Measurements from ENCODE around the gene SEMA3C.
"Not testable (repeated sequence)": the region's sequence is repeated elsewhere in the genome, so short reads cannot be mapped to it uniquely, and the experiment has no call there.

Gene SEMA3C

GRCh38 chr7:80918909-80919721 is at the start of gene SEMA3C:
TSS of gene SEMA3C (minus strand) at chr7:80919051. CDS start at chr7:80916781, 2,270 bp downstream.
- DNase-seq = no peak

- DNase-seq = no peak
Measured at GRCh38 chr7:80968606-80969005, 49.8 kb upstream of the SEMA3C start.

- DNase-seq = no peak
Measured at GRCh38 chr7:80967917-80968297, 49.1 kb upstream of the SEMA3C start.

- no peak for DNase-seq
Measured at GRCh38 chr7:80967071-80967916, 48.4 kb upstream of the SEMA3C start.

- DNase-seq = no peak
Measured at GRCh38 chr7:80960244-80960795, 41.5 kb upstream of the SEMA3C start.

- DNase-seq = no peak
Measured at GRCh38 chr7:80957226-80957777, 38.5 kb upstream of the SEMA3C start.

GRCh38 chr7:80954191-80954590 is 35.3 kb upstream of the SEMA3C start:
- no peak for DNase-seq

GRCh38 chr7:80950550-80950967 is 31.7 kb upstream of the SEMA3C start:
- DNase-seq = no peak

GRCh38 chr7:80949449-80949848 is 30.6 kb upstream of the SEMA3C start:
- DNase-seq = no peak

- no peak for DNase-seq
Measured at GRCh38 chr7:80946858-80947257, 28.0 kb upstream of the SEMA3C start.

GRCh38 chr7:80945976-80946375 is 27.1 kb upstream of the SEMA3C start:
- no peak for DNase-seq

GRCh38 chr7:80943342-80943741 is 24.5 kb upstream of the SEMA3C start:
- no peak for DNase-seq

GRCh38 chr7:80942261-80943041 is 23.6 kb upstream of the SEMA3C start:
- no peak for DNase-seq

- no peak for DNase-seq
Measured at GRCh38 chr7:80941208-80941758, 22.4 kb upstream of the SEMA3C start.

GRCh38 chr7:80940539-80941207 is 21.8 kb upstream of the SEMA3C start:
- DNase-seq = no peak

- no peak for DNase-seq
Measured at GRCh38 chr7:80937336-80937735, 18.5 kb upstream of the SEMA3C start.

GRCh38 chr7:80935991-80936780 is 17.3 kb upstream of the SEMA3C start:
- DNase-seq = no peak

- no peak for DNase-seq
Measured at GRCh38 chr7:80934321-80934720, 15.5 kb upstream of the SEMA3C start.

- DNase-seq = no peak
Measured at GRCh38 chr7:80932536-80932935, 13.7 kb upstream of the SEMA3C start.

GRCh38 chr7:80929619-80930018 is 10.8 kb upstream of the SEMA3C start:
- DNase-seq = no peak

GRCh38 chr7:80926955-80927354 is 8.1 kb upstream of the SEMA3C start:
- DNase-seq = not testable (repeated sequence)
